Mucosa of gallbladder (tissue), 1 donor: ENCODE results near the gene SLC38A8. TPM values are rescaled to one million over a fixed set of nuclear protein-coding genes. Genes with fewer than 3 reads are reported as not detected.

Source experiments
- DNase-seq: peaks from one replicate; pipeline ENCODE4 v3.0.0-alpha.2; 2020; ENCODE audit warnings: low spot score
- total RNA-seq: library from RNA; stranded (reverse); gene quantifications from one replicate; pipeline ENCODE4 v1.2.1, GENCODE V29; 2021
- donor health status: DM: no; HTN: no; CAD: no.

SLC38A8 gene
- total RNA-seq, 1 donor from 2014 or later, result not detected

GRCh38 chr16:84049403-84050060 lies 6.9 kb upstream of the SLC38A8 start:
- no peak for DNase-seq

GRCh38 chr16:84048871-84049270 lies 6.3 kb upstream of the SLC38A8 start:
- DNase-seq, result no peak

GRCh38 chr16:84048270-84048669 lies 5.7 kb upstream of the SLC38A8 start:
- no peak for DNase-seq

GRCh38 chr16:84047626-84048025 lies 5.0 kb upstream of the SLC38A8 start:
- DNase-seq, result no peak

GRCh38 chr16:84047206-84047605 lies 4.6 kb upstream of the SLC38A8 start:
- no peak for DNase-seq

GRCh38 chr16:84045818-84046470 lies 3.3 kb upstream of the SLC38A8 start:
- DNase-seq, result no peak

GRCh38 chr16:84045001-84045817 lies 2.6 kb upstream of the SLC38A8 start:
- no peak for DNase-seq

- no peak for DNase-seq
Measured at GRCh38 chr16:84044118-84044488, 1.5 kb upstream of the SLC38A8 start.

- no peak for DNase-seq
Measured at GRCh38 chr16:84043486-84044117, 1.0 kb upstream of the SLC38A8 start.

GRCh38 chr16:84042879-84043485 lies 387 bp upstream of the SLC38A8 start:
- no peak for DNase-seq

- no peak for DNase-seq
Measured at GRCh38 chr16:84041881-84042280, 714 bp downstream of the SLC38A8 start.

- DNase-seq, result no peak
Measured at GRCh38 chr16:84040823-84041820, 1.5 kb downstream of the SLC38A8 start.

- no peak for DNase-seq
Measured at GRCh38 chr16:84040226-84040822, 2.3 kb downstream of the SLC38A8 start.

- no peak for DNase-seq
Measured at GRCh38 chr16:84039696-84040095, 2.9 kb downstream of the SLC38A8 start.

GRCh38 chr16:84038469-84038868 lies 4.1 kb downstream of the SLC38A8 start:
- no peak for DNase-seq

- DNase-seq, result no peak
Measured at GRCh38 chr16:84036982-84037425, 5.6 kb downstream of the SLC38A8 start.

- DNase-seq, result no peak
Measured at GRCh38 chr16:84036131-84036530, 6.5 kb downstream of the SLC38A8 start.

- DNase-seq, result no peak
Measured at GRCh38 chr16:84034516-84034915, 8.1 kb downstream of the SLC38A8 start.

GRCh38 chr16:84033251-84034195 lies 9.1 kb downstream of the SLC38A8 start:
- DNase-seq, result no peak
